Heart left ventricle (tissue), 16 donors: ENCODE data around the gene PRKN. TPM values are rescaled to one million over a fixed set of nuclear protein-coding genes. Genes with fewer than 3 reads are reported as not detected.

Source experiments
- ATAC-seq, 4 donors: fragments of 200-7000 bp; cut with Tn5 transposase; one replicate each; pipeline ENCODE4 v1.9.1; 2020 to 2022; ENCODE audit warnings: moderate library complexity in 4 of 4, mild to moderate bottlenecking in 3 of 4, moderate number of reproducible peaks in 1 of 4
- DNase-seq, 5 donors: peaks; one replicate each; pipeline ENCODE4 v3.0.0-alpha.2; 2020
- H3K27ac ChIP-seq, 12 donors: fragments of 200-600 bp; sonication (generic) in 4 of 12; one replicate each; pipeline versions ENCODE4 v1.5.0 to v1.8.0; 2016 to 2022; ENCODE audit warnings: mild to moderate bottlenecking in 2 of 12
- H3K27me3 ChIP-seq, 9 donors: fragments of 200-600 bp; sonication (generic) in 2 of 9; one replicate each; pipeline versions ENCODE4 v1.5.1 to v1.8.0; 2016 to 2022; ENCODE audit warnings: mild to moderate bottlenecking in 3 of 9
- H3K36me3 ChIP-seq, 9 donors: fragments of 200-600 bp; sonication (generic) in 2 of 9; one replicate each; pipeline versions ENCODE4 v1.5.0 to v1.8.0; 2018 to 2022; ENCODE audit warnings: mild to moderate bottlenecking in 2 of 9
- H3K4me1 ChIP-seq, 12 donors: fragments of 200-600 bp; sonication (generic) in 4 of 12; one replicate each; pipeline versions ENCODE4 v1.5.0 to v1.8.0; 2016 to 2022; ENCODE audit warnings: mild to moderate bottlenecking in 3 of 12
- H3K4me3 ChIP-seq, 12 donors: fragments of 200-600 bp; sonication (generic) in 4 of 12; one replicate each; pipeline versions ENCODE4 v1.5.0 to v1.8.0; 2017 to 2022; ENCODE audit warnings: mild to moderate bottlenecking in 9 of 12, moderate library complexity in 4 of 12
- H3K9me3 ChIP-seq, 12 donors: fragments of 200-600 bp; sonication (generic) in 4 of 12; one replicate each; pipeline versions ENCODE4 v1.5.0 to v1.8.0; 2016 to 2022; ENCODE audit warnings: mild to moderate bottlenecking in 1 of 12
- POLR2A ChIP-seq, 2 donors: fragments of 450-650 bp; IDR thresholded peaks; one replicate each; pipeline ENCODE4 v1.6.1; 2017; ENCODE audit warnings: antibody characterized with exemption in 2 of 2, mild to moderate bottlenecking in 2 of 2, moderate library complexity in 2 of 2
- WGBS, 4 donors: extraction: QIAGEN DNeasy Blood & Tissue Kit in 2 of 4; methylation state at CpG; one replicate each; pipeline versions ENCODE4 v1.1.5 to v1.1.7; 2013 to 2018; 5-methylcytosine and 5-hydroxymethylcytosine counted together
- intact Hi-C, 10 donors: fragments of 100-400 bp; cut with DNase I; formaldehyde crosslinking; loops; one replicate each; pipeline versions ENCODE4 v1.11.1 to v1.14.2; 2022
- polyA plus RNA-seq, 2 donors: library from polyadenylated mRNA; stranded (reverse); fragments of 200-250 nt; gene quantifications; one replicate each; pipeline ENCODE4 v1.2.3, GENCODE V29; 2013
- total RNA-seq, 9 donors: library from RNA; depleted of rRNA in 2 of 9; stranded (reverse); fragments of >200 nt in 2 of 9; fragmentation: NEBNext Ultra II Directional in 3 of 9; extraction: Animal tissue kit (Norgen Biotek cat#: 25700) in 3 of 9; gene quantifications; one replicate each; pipeline versions ENCODE4 v1.1.0 to v1.2.4, GENCODE V29; 2016 to 2023
- TF ChIP-seq, protein P1 (sequence below), 12 donors: fragments of 200-600 bp; sonication (generic) in 4 of 12; IDR thresholded peaks; one replicate each; pipeline versions ENCODE4 v1.5.0 to v1.8.0; 2018 to 2022; ENCODE audit warnings: antibody characterized with exemption in 12 of 12, mild to moderate bottlenecking in 5 of 12
- donor health status: ischemic (EF 13 %, LVEDD 7.1; RV severe dilation, severe dysfunction).
- donor health status: healthy with polysubstance abuse.
- donor health status: DM: no; HTN: yes; CAD: no.
- donor health status: DM: no; HTN: no; CAD: no.
- donor health status: ischemic (EF 25% LVEDD 6.9; RV normal size, moderate dysfunction).
- donor health status: ischemic (EF 25% LVEDD 5.7; RV mildly dilated, moderate dysfunction).
- donor health status: healthy.
- donor health status: DM: yes; HTN: yes; CAD: no.
- donor health status: ischemic (EF 35%, LVEDD 5.7; RV mildly dilated, moderate dysfunction).
- donor health status: nonischemic (EF 11% LVEDD 7.7; RV severe dilation, severe dysfunction).
- donor health status: DM: yes; HTN: yes; CAD: no.
- donor health status: PGD.
- donor health status: ischemic (EF 29% LVEDD 5.4; RV normal size, mild dysfunction).
- donor health status: nonischemic (EF 23%, LVEDD 6.1; RV moderate dilation, normal function).

PRKN gene
- total and polyA plus RNA-seq, 11 donors, result 3.4 to 32.5 (median 21.2) TPM

GRCh38 chr6:161458201-161458951 lies 1269.2 kb downstream of the PRKN start:
- 56 to 68% (median 64%) methylated on average over 12 of the region's 12 CpGs for WGBS, 4 donors
- ATAC-seq (no peak), DNase-seq (no peak)
- Histone ChIP-seq H3K36me3 (no peaks in the 10 kb centered on the region), H3K4me3 (no peak overlapping the region), H3K9me3 (no peaks in the 10 kb centered on the region), H3K27ac (no peak overlapping the region), H3K27me3 (no peaks in the 10 kb centered on the region), H3K4me1 (no peaks in the 10 kb centered on the region)
- intact Hi-C loops, result no loop called here
- TF ChIP-seq, protein P1, sequence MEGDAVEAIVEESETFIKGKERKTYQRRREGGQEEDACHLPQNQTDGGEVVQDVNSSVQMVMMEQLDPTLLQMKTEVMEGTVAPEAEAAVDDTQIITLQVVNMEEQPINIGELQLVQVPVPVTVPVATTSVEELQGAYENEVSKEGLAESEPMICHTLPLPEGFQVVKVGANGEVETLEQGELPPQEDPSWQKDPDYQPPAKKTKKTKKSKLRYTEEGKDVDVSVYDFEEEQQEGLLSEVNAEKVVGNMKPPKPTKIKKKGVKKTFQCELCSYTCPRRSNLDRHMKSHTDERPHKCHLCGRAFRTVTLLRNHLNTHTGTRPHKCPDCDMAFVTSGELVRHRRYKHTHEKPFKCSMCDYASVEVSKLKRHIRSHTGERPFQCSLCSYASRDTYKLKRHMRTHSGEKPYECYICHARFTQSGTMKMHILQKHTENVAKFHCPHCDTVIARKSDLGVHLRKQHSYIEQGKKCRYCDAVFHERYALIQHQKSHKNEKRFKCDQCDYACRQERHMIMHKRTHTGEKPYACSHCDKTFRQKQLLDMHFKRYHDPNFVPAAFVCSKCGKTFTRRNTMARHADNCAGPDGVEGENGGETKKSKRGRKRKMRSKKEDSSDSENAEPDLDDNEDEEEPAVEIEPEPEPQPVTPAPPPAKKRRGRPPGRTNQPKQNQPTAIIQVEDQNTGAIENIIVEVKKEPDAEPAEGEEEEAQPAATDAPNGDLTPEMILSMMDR (IDR thresholded peaks at IDR 0.05), result no peak
- no peak for TF ChIP-seq POLR2A (IDR thresholded peaks at IDR 0.05)

GRCh38 chr6:161455848-161456247 lies 1271.7 kb downstream of the PRKN start:
- intact Hi-C loops, result no loop called here
- H3K27ac ChIP-seq, result no peak overlapping the region
- no peaks in the 10 kb centered on the region for H3K9me3 ChIP-seq
- no peaks in the 10 kb centered on the region for H3K36me3 ChIP-seq
- no peak for DNase-seq
- H3K4me1 ChIP-seq, result no peaks in the 10 kb centered on the region
- no peak overlapping the region for H3K4me3 ChIP-seq
- no peak for TF ChIP-seq POLR2A (IDR thresholded peaks at IDR 0.05)
- TF ChIP-seq, protein P1 (IDR thresholded peaks at IDR 0.05), result no peak
- 85 to 91% (median 87%) methylated on average over 5 of the region's 5 CpGs for WGBS, 4 donors
- ATAC-seq, result no peak
- H3K27me3 ChIP-seq, result no peaks in the 10 kb centered on the region

DNA sequence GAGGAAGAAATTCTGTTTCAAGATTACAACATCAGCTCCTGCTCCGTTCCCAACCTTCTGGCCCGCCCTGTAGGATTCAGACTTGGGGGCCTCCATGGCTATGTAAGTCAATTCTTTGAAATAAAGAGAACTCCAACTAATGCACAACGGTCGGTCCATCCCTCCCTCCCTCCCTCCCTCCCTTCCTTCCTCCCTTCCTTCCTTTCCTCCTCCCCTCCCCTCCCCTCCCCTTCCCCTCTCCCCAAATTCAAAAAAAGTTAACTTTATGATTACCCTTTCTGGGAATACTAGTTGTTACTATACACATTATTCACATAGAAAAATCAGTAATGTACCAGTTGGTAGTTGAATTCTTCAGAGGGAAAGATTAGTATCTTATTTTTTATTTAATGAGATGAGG lies 1274.0 kb downstream of the PRKN start:
- ATAC-seq, result no peak
- 67 to 73% (median 71%) methylated on average over 4 of the region's 4 CpGs for WGBS, 4 donors

GRCh38 chr6:161452241-161452640 lies 1275.3 kb downstream of the PRKN start:
- H3K27me3 ChIP-seq, result no peaks in the 10 kb centered on the region
- H3K4me3 ChIP-seq, result no peak overlapping the region
- TF ChIP-seq, protein P1 (IDR thresholded peaks at IDR 0.05), result no peak
- no peak for TF ChIP-seq POLR2A (IDR thresholded peaks at IDR 0.05)
- H3K36me3 ChIP-seq, result no peaks in the 10 kb centered on the region
- no peaks in the 10 kb centered on the region for H3K4me1 ChIP-seq
- no peak for ATAC-seq
- 90 to 98% (median 96%) methylated on average over 3 of the region's 3 CpGs for WGBS, 4 donors
- intact Hi-C loops, result no loop called here
- DNase-seq, result no peak
- H3K9me3 ChIP-seq, result no peaks in the 10 kb centered on the region
- H3K27ac ChIP-seq, result no peak overlapping the region

More for the DNA sequence above, 1274.0 kb downstream of the PRKN start:
- no peak overlapping the region for H3K27ac ChIP-seq
- H3K4me1 ChIP-seq, result no peaks in the 10 kb centered on the region
- no peak for TF ChIP-seq POLR2A (IDR thresholded peaks at IDR 0.05)
- TF ChIP-seq, protein P1 (IDR thresholded peaks at IDR 0.05), result no peak
- intact Hi-C loops, result no loop called here
- no peak overlapping the region for H3K4me3 ChIP-seq
- H3K27me3 ChIP-seq, result no peaks in the 10 kb centered on the region
- no peaks in the 10 kb centered on the region for H3K9me3 ChIP-seq
- DNase-seq, result no peak
- H3K36me3 ChIP-seq, result no peaks in the 10 kb centered on the region
